ENCODE results near the gene RNF208.

RNF208 gene

DNA sequence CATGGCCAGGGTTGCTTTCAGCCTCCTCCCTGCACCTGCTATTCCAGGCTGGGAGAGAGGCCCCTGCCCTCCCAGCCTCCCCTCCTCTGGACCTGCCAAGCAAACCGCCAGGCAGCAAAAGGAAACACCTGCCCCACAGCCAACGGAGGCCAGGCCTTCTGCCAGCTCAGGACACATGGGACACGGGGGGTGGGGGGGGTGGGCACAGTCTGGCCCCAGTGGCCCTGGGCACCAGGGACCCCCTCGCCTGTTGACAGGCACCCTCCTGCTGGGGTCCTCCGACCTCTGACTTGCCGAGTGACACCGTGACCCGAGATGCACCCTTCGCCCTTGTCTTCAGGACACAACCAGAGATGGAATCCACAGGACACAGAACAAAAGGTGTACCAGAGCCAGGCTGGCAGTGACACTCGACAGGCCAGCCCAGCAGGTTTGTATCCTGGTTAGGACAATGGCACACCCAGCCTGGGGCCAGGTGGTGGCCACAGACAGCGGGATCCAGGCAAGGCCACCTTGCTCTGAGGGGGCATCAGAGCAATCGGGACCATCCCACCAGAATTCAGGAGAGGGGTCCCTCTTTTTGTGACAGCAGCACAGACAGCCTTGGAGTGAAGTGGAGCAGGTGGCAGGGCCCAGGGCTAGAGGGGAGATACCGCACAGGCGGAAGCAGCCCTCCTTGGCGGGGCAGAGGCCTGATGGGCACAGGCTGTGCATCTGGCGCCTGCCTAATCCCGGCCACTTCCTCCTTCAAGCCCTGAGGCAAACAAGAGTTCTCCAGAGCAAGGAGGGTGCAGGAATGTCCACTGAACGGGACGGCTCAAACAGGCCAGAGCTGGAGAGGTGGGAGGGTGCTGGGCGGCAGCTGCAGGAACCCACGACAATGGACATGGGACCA is 48.9 kb downstream of the RNF208 start:
- DNase-seq: no peak

DNA sequence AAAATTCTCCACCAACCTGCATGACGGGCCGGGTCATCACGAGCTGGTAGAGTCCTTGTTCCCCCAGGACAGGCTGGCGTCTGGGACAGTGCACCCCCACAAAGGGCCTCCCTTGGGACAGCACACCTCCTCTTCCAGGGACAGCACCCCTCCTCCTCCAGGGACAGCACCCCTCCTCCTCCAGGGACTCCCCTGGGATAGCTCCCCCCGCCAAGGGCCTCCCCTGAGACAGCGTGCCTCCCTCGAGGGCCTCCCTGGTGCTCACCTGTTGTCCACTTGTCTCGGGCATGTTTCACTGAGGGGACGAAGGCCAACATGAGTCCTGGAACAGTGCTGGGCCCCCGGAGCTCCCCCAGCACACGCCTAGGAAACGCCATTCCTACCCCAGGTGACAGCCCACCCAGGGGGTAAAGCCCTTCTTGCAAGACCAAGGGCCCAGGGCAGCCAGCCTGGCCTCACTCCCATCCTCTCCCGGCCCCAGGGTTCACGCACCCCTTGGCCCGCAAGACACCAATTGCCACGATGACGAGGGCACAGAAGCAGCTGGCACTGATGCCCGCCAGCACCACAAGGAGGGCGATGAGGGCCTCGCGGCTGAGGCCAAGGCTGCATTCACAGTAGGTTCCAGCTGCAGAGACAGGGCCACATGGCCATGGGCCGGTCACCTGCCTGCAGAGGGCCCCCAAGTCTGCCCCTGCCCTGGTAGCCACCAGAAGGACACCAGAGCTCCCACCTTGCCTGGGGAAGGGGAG is 50.7 kb downstream of the RNF208 start:
- no peak for DNase-seq

DNA sequence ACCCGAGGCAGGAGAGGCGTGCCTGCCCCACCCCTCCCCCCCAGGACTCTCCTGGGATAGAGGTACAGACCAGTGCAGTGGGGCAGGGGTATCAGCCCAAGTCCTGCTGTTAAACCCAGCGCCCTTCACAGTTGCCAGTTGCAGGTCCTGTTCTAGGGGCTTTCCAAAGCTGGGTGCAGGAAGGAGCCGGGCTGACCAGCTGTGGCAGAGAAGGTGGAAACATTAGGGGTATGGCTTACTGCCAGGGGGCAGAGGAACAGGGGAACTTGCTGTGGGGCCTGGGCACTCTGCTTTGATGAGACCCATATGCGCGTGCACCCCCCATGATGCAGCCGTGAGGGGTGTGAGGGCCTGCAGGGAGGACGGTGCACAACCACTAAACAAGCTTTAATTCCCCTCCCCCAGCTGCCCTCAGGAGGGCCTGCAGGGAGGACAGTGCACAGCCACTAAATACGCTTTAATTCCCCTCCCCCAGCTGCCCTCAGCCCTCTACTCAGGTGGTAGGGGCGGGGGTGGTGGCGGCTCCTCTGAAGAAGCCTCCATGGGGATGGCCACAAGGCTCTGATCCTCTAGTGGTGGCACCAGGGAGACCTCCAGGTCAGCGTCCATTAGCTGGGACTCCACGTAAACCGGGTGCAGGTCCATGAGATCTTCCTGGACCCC is 51.4 kb downstream of the RNF208 start:
- no peak for DNase-seq

Data from stimulated activated CD4-positive, alpha-beta T cell treated with anti-CD3 and anti-CD28 coated beads, Interleukin-15, amount 100 ng/mL, for 24 hours (primary cell).